Naive B cell (primary cell): ENCODE results near the gene ARHGAP30. TPM values are rescaled to one million over a fixed set of nuclear protein-coding genes. Genes with fewer than 3 reads are reported as not detected.

Experiments used
- ATAC-seq, 2 donors: fragments of 150-1000 bp; cut with Tn5 transposase; 2 replicates each; pipeline ENCODE4 v1.10.0; 2021; ENCODE audit warnings: low read depth in 2 of 2, mild to moderate bottlenecking in 2 of 2, moderate library complexity in 2 of 2
- DNase-seq: peaks from one replicate; pipeline ENCODE4 v3.0.0; 2022
- H3K27ac Mint-ChIP-seq, 6 donors: one replicate each; pipeline ENCODE4 v1.8.0; 2020 to 2022; ENCODE audit warnings: mild to moderate bottlenecking in 6 of 6, mixed read lengths in 6 of 6, moderate library complexity in 5 of 6, inconsistent platforms in 2 of 6
- H3K27me3 Mint-ChIP-seq, 3 donors: one replicate each; pipeline ENCODE4 v1.8.0; 2021 to 2022; ENCODE audit warnings: mixed read lengths in 3 of 3, mild to moderate bottlenecking in 1 of 3
- H3K36me3 Mint-ChIP-seq, 2 donors: one replicate each; pipeline ENCODE4 v1.8.0; 2020 to 2022; ENCODE audit warnings: mixed read lengths in 2 of 2, inconsistent platforms in 1 of 2, mild to moderate bottlenecking in 1 of 2
- H3K4me1 Mint-ChIP-seq, 3 donors: one replicate each; pipeline ENCODE4 v1.8.0; 2020 to 2022; ENCODE audit warnings: mixed read lengths in 3 of 3, inconsistent platforms in 1 of 3, mild to moderate bottlenecking in 1 of 3, moderate library complexity in 1 of 3
- H3K4me3 Mint-ChIP-seq, 8 donors: one replicate each; pipeline ENCODE4 v1.8.0; 2020 to 2022; ENCODE audit warnings: mild to moderate bottlenecking in 8 of 8, mixed read lengths in 8 of 8, moderate library complexity in 8 of 8, inconsistent platforms in 2 of 8
- H3K9me3 Mint-ChIP-seq, 7 donors: one replicate each; pipeline ENCODE4 v1.8.0; 2020 to 2022; ENCODE audit warnings: mixed read lengths in 7 of 7, mild to moderate bottlenecking in 5 of 7, inconsistent platforms in 2 of 7, moderate library complexity in 1 of 7
- polyA plus RNA-seq, 6 donors: library from polyadenylated mRNA; unstranded; fragments of 300-500 nt; fragmentation: Illumina TruSeq; gene quantifications; one replicate each; pipeline ENCODE4 v1.2.3, GENCODE V29; 2021; ENCODE audit warnings: low read depth in 6 of 6

ARHGAP30 gene
- polyA plus RNA-seq, 6 donors from 2014 or later: 42.4 to 154 (median 82.6) TPM

GRCh38 chr1:161006563-161006962, 63.1 kb downstream of the ARHGAP30 start:
- Mint-ChIP-seq H3K4me1 (peaks cover 0 to 4% (median 0%) of the 10 kb centered on the region in 3 donors), H3K4me3 (no peak overlapping the region), H3K27me3 (no peaks in the 10 kb centered on the region), H3K9me3 (no peaks in the 10 kb centered on the region), H3K36me3 (no peaks in the 10 kb centered on the region), H3K27ac (peak overlapping the region in 3 of 6 donors; percentile 22 to 85 (median 81))
- ATAC-seq (no peak), DNase-seq (no peak)

DNA sequence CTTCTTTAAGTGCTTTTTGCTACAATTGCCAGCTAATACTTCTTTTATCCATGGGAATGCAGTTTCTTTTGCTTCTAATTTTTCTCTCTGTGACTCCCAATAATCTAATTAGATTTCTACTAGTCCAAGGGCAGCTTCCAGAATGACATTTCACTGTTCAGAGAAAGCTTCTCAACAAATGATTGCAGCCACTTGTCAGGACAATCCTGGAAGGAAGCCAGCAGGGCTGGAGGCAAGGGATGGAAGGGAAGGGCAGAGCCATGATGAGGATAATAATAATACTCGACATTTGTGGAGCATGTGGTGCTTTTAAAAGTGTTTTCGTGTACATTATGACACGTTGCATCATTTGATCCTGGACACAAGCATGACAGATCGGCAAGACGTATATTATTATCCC, 68.2 kb downstream of the ARHGAP30 start:
- no peaks in the 10 kb centered on the region for H3K9me3 Mint-ChIP-seq
- no peak overlapping the region for H3K4me3 Mint-ChIP-seq
- no peaks in the 10 kb centered on the region for H3K27me3 Mint-ChIP-seq
- H3K36me3 Mint-ChIP-seq: peaks cover 5 to 8% of the 10 kb centered on the region in 2 donors
- H3K4me1 Mint-ChIP-seq: peaks cover 5 to 10% (median 5%) of the 10 kb centered on the region in 3 donors
- DNase-seq (no peak), ATAC-seq (no peak)
- H3K27ac Mint-ChIP-seq: peak overlapping the region in 1 of 6 donors; percentile 69

GRCh38 chr1:161000736-161001480, 68.8 kb downstream of the ARHGAP30 start:
- DNase-seq (no peak), ATAC-seq (no peak)
- Mint-ChIP-seq H3K27me3 (no peaks in the 10 kb centered on the region), H3K27ac (no peak overlapping the region), H3K4me3 (no peak overlapping the region), H3K9me3 (no peaks in the 10 kb centered on the region), H3K4me1 (peaks cover 5 to 10% (median 5%) of the 10 kb centered on the region in 3 donors), H3K36me3 (peaks cover 5 to 8% of the 10 kb centered on the region in 2 donors)

DNA sequence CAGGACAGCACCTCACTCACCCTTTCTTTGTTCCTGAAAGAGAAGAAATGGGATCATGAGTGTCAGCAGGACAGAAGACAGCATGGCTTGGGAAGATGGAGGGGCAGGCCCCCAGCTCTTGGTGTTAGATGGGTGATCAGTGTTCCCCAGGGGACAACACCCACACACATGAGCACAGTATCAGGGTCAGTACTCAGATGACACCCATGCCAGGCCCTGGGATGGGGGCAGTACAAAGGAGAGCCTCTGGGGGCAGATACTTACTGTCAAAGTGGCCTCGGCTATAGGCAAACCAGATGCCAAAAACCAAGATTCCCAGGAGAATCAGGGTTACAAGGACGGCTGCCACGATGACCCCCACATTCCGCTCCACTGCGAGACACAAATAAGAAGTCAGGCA, 70.3 kb downstream of the ARHGAP30 start:
- peaks cover 5 to 8% of the 10 kb centered on the region in 2 donors for H3K36me3 Mint-ChIP-seq
- DNase-seq (no peak), ATAC-seq (no peak)
- no peaks in the 10 kb centered on the region for H3K27me3 Mint-ChIP-seq
- no peak overlapping the region for H3K4me3 Mint-ChIP-seq
- H3K9me3 Mint-ChIP-seq: no peaks in the 10 kb centered on the region
- peaks cover 5 to 10% (median 5%) of the 10 kb centered on the region in 3 donors for H3K4me1 Mint-ChIP-seq
- peak overlapping the region in 1 of 6 donors; percentile 53 for H3K27ac Mint-ChIP-seq

DNA sequence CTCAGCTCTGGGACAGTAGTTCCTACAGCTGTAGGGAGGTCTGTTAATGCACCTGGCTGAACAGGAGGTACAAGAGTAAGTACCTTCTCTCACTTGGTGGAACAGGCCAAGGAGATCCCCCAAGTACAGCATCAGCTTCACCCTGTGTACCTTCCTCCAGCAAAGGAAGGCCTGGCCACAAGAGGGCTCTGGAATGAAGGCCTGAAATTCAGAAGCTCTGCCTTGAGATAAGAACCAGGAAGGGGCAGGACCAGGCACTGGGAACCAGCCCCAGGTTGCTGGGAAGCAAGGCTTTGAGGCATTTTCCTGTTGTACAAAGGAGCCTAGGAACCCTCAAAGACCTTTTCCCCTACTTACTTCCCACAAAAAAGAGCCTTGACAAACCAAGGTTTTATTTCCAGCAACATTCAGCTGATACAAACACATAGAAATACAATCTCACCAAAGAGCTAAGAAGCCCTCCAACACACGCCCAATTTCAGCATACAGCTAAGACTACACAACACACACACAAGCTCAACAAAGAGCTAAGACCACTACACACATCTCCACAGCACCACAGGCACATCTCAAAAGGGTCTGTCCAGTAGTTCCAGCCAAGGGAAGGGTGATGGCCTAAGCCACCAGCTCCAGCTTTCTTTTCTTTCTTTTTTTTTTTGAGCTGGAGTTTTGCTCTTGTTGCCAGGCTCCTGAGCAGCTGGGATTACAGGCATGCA, 72.2 kb downstream of the ARHGAP30 start:
- DNase-seq (peak; percentile 25), ATAC-seq (peak; percentile 91 to 94)
- Mint-ChIP-seq H3K4me1 (peaks cover 5 to 10% (median 5%) of the 10 kb centered on the region in 3 donors), H3K36me3 (peaks cover 5 to 8% of the 10 kb centered on the region in 2 donors), H3K27ac (peak overlapping the region in 4 of 6 donors; percentile 5 to 71 (median 60)), H3K4me3 (no peak overlapping the region), H3K27me3 (no peaks in the 10 kb centered on the region), H3K9me3 (no peaks in the 10 kb centered on the region)

Other genes starting within 250 kb of the ARHGAP30 start
- gene CD244, start 207.0 kb downstream of the ARHGAP30 start, polyA plus RNA-seq: under 1 TPM in 5 of 6 donors, not detected in 1; 0.32 to 0.97 (median 0.71) TPM
- not detected for gene ITLN1, start 184.7 kb downstream of the ARHGAP30 start, polyA plus RNA-seq
- gene ITLN2, start 115.1 kb downstream of the ARHGAP30 start, polyA plus RNA-seq: not detected
- gene F11R, start 48.7 kb downstream of the ARHGAP30 start, polyA plus RNA-seq: 1 to 10 TPM; 5.2 to 9.2 (median 6.7) TPM
- 100 to 1,000 TPM; 477 to 790 (median 657) TPM for gene TSTD1, start 30.9 kb downstream of the ARHGAP30 start, polyA plus RNA-seq
- 10 to 100 TPM in 3 of 6 donors, 1 to 10 TPM in 3; 4.4 to 23.9 (median 9.7) TPM for gene USF1, start 23.9 kb downstream of the ARHGAP30 start, polyA plus RNA-seq
- not detected for gene NECTIN4, start 19.7 kb upstream of the ARHGAP30 start, polyA plus RNA-seq
- gene KLHDC9, start 28.5 kb upstream of the ARHGAP30 start, polyA plus RNA-seq: 1 to 10 TPM in 5 of 6 donors, not detected in 1; 1.3 to 4.4 (median 2.3) TPM
- gene PFDN2, start 48.1 kb upstream of the ARHGAP30 start, polyA plus RNA-seq: 10 to 100 TPM; 64.0 to 93.7 (median 88.7) TPM
- 10 to 100 TPM; 21.3 to 30.1 (median 25.6) TPM for gene NIT1, start 48.2 kb upstream of the ARHGAP30 start, polyA plus RNA-seq
- 10 to 100 TPM; 36.4 to 55.3 (median 39.2) TPM for gene DEDD, start 62.8 kb upstream of the ARHGAP30 start, polyA plus RNA-seq
- 100 to 1,000 TPM; 119 to 151 (median 133) TPM for gene UFC1, start 84.1 kb upstream of the ARHGAP30 start, polyA plus RNA-seq
- 10 to 100 TPM; 13.1 to 33.0 (median 18.5) TPM for gene USP21, start 89.6 kb upstream of the ARHGAP30 start, polyA plus RNA-seq
- gene PPOX, start 96.5 kb upstream of the ARHGAP30 start, polyA plus RNA-seq: 10 to 100 TPM; 12.7 to 20.3 (median 14.0) TPM
- 10 to 100 TPM; 37.8 to 51.6 (median 45.6) TPM for gene B4GALT3, start 107.6 kb upstream of the ARHGAP30 start, polyA plus RNA-seq
- gene ADAMTS4, start 129.2 kb upstream of the ARHGAP30 start, polyA plus RNA-seq: under 1 TPM in 1 of 6 donors, not detected in 5; 0.03 TPM
- gene NDUFS2, start 132.5 kb upstream of the ARHGAP30 start, polyA plus RNA-seq: 10 to 100 TPM; 66.1 to 98.8 (median 87.7) TPM
- gene FCER1G, start 145.4 kb upstream of the ARHGAP30 start, polyA plus RNA-seq: 10 to 100 TPM in 4 of 6 donors, 1 to 10 TPM in 2; 4.9 to 28.0 (median 12.4) TPM
- not detected for gene APOA2, start 153.7 kb upstream of the ARHGAP30 start, polyA plus RNA-seq
- gene TOMM40L, start 156.2 kb upstream of the ARHGAP30 start, polyA plus RNA-seq: 1 to 10 TPM; 1.5 to 5.8 (median 4.4) TPM
- not detected for gene NR1I3, start 168.3 kb upstream of the ARHGAP30 start, polyA plus RNA-seq
- not detected for gene PCP4L1, start 188.9 kb upstream of the ARHGAP30 start, polyA plus RNA-seq
- gene MPZ, start 240.1 kb upstream of the ARHGAP30 start, polyA plus RNA-seq: not detected
- 100 to 1,000 TPM; 186 to 393 (median 238) TPM for gene SDHC, start 244.5 kb upstream of the ARHGAP30 start, polyA plus RNA-seq